ENCODE measurements around the gene KAT14. TPM values are rescaled to one million over a fixed set of nuclear protein-coding genes. Genes with fewer than 3 reads are reported as not detected.
"Not testable (repeated sequence)": the region's sequence is repeated elsewhere in the genome, so short reads cannot be mapped to it uniquely, and the experiment has no call there.

KAT14 gene
- total RNA-seq, result 10 to 100 TPM; 17.3 to 58.0 (median 24.0) TPM

- 1% methylated on average over 60 of the region's 87 CpGs; no CpG with 5 or more reads in 1 of the 2 donors for WGBS, 2 donors (ENCODE audit: low coverage in 1 of 2)
- in situ Hi-C loops (cut with MboI; ENCODE audit: low pct_ligation_motif_present in 1 of 4, low pct_unique_long_range_greater_than_20kb in 1 of 4, low sequenced_read_pairs in 3 of 4) (no loop called here), intact Hi-C loops (cut with DNase I; ENCODE audit: low total_unique reads) (no loop called here)
- Histone ChIP-seq H3K27ac (peak within 1 kb of the TSS; percentile 92 to 97 (median 96)), H3K4me1 (peaks cover 17 to 35% (median 26%) of the 10 kb centered on the region in 4 donors), H3K27me3 (no peaks in the 10 kb centered on the region), H3K4me3 (peak within 1 kb of the TSS; percentile 76 to 98 (median 90)), H3K36me3 (peaks cover 0 to 8% (median 0%) of the 10 kb centered on the region in 4 donors), H3K9me3 (no peaks in the 10 kb centered on the region)
- TF ChIP-seq POLR2AphosphoS5 (IDR thresholded peaks at IDR 0.05) (peak; percentile 67 to 92 (median 89)), CTCF (IDR thresholded peaks at IDR 0.05) (peak in 1 of 5 experiments; percentile 27), POLR2A (IDR thresholded peaks at IDR 0.05) (peak; percentile 75), EP300 (IDR thresholded peaks at IDR 0.05; ENCODE audit: low read depth) (no peak)
- DNase-seq, result peak; percentile 91
These were observed at the start of gene KAT14, which contains the start of gene PET117 for GRCh38 chr20:18137412-18138265. TSS of gene KAT14 (plus strand) at chr20:18137863. CDS start at chr20:18142661, 4,798 bp downstream. TSS of gene PET117 (plus strand) at chr20:18137863. CDS start at chr20:18137956, 93 bp downstream.

GRCh38 chr20:18088298-18088697 is 49.4 kb upstream of the KAT14 start:
- H3K4me1 ChIP-seq; H3K9me3 ChIP-seq; H3K27ac ChIP-seq; intact Hi-C loops (cut with DNase I; ENCODE audit: low total_unique reads); in situ Hi-C loops (cut with MboI; ENCODE audit: low pct_ligation_motif_present in 1 of 4, low pct_unique_long_range_greater_than_20kb in 1 of 4, low sequenced_read_pairs in 3 of 4); H3K36me3 ChIP-seq; H3K4me3 ChIP-seq; H3K27me3 ChIP-seq; DNase-seq: not testable (repeated sequence)
- 74 to 86% methylated on average over 2 to 3 of the region's 3 CpGs for WGBS, 2 donors (ENCODE audit: low coverage in 1 of 2)

GRCh38 chr20:18088841-18089240 is 48.8 kb upstream of the KAT14 start:
- DNase-seq; H3K4me3 ChIP-seq; H3K4me1 ChIP-seq; H3K36me3 ChIP-seq; H3K9me3 ChIP-seq; in situ Hi-C loops (cut with MboI; ENCODE audit: low pct_ligation_motif_present in 1 of 4, low pct_unique_long_range_greater_than_20kb in 1 of 4, low sequenced_read_pairs in 3 of 4); H3K27me3 ChIP-seq; intact Hi-C loops (cut with DNase I; ENCODE audit: low total_unique reads); H3K27ac ChIP-seq: not testable (repeated sequence)
- 89 to 94% methylated on average over 7 to 11 of the region's 11 CpGs for WGBS, 2 donors (ENCODE audit: low coverage in 1 of 2)

- Histone ChIP-seq H3K27ac (no peak overlapping the region), H3K4me3 (no peak overlapping the region), H3K9me3 (no peaks in the 10 kb centered on the region), H3K27me3 (no peaks in the 10 kb centered on the region), H3K36me3 (no peaks in the 10 kb centered on the region), H3K4me1 (peaks cover 0 to 7% (median 0%) of the 10 kb centered on the region in 4 donors)
- intact Hi-C loops (cut with DNase I; ENCODE audit: low total_unique reads) (no loop called here), in situ Hi-C loops (cut with MboI; ENCODE audit: low pct_ligation_motif_present in 1 of 4, low pct_unique_long_range_greater_than_20kb in 1 of 4, low sequenced_read_pairs in 3 of 4) (no loop called here)
- TF ChIP-seq CTCF (IDR thresholded peaks at IDR 0.05) (no peak), EP300 (IDR thresholded peaks at IDR 0.05; ENCODE audit: low read depth) (no peak)
- WGBS, 2 donors (ENCODE audit: low coverage in 1 of 2), result 54% methylated on average over 3 of the region's 3 CpGs; no CpG with 5 or more reads in 1 of the 2 donors
- no peak for DNase-seq
These were observed 47.6 kb upstream of the KAT14 start for GRCh38 chr20:18090044-18090443.

GRCh38 chr20:18090477-18090876 is 47.2 kb upstream of the KAT14 start:
- Histone ChIP-seq H3K4me3 (no peak overlapping the region), H3K4me1 (peaks cover 0 to 7% (median 0%) of the 10 kb centered on the region in 4 donors), H3K27me3 (no peaks in the 10 kb centered on the region), H3K36me3 (no peaks in the 10 kb centered on the region), H3K9me3 (no peaks in the 10 kb centered on the region), H3K27ac (no peak overlapping the region)
- intact Hi-C loops (cut with DNase I; ENCODE audit: low total_unique reads), result no loop called here
- 87 to 90% methylated on average over 4 to 9 of the region's 10 CpGs for WGBS, 2 donors (ENCODE audit: low coverage in 1 of 2)
- TF ChIP-seq POLR2AphosphoS5 (IDR thresholded peaks at IDR 0.05), result no peak
- no peak for TF ChIP-seq EP300 (IDR thresholded peaks at IDR 0.05; ENCODE audit: low read depth)
- TF ChIP-seq POLR2A (IDR thresholded peaks at IDR 0.05), result no peak
- no peak for TF ChIP-seq CTCF (IDR thresholded peaks at IDR 0.05)
- in situ Hi-C loops (cut with MboI; ENCODE audit: low pct_ligation_motif_present in 1 of 4, low pct_unique_long_range_greater_than_20kb in 1 of 4, low sequenced_read_pairs in 3 of 4), result no loop called here
- no peak for DNase-seq
